HEK293 (cell line): ENCODE measurements around the gene NOP9.

Source experiments
- CTCF ChIA-PET: fragments of 350-600 bp; formaldehyde crosslinking; extraction: SDS; loops from one replicate; lab custom pipeline; 2021; ENCODE audit warnings: antibody characterized with exemption; lab: Yijun Ruan, JAX
- POLR2A ChIA-PET: fragments of 300-600 bp; formaldehyde crosslinking; extraction: SDS; loops from one replicate; lab custom pipeline; 2020; ENCODE audit warnings: antibody characterized with exemption, inconsistent platforms; lab: Yijun Ruan, JAX
- H3K27ac ChIP-seq: fragments of 200-500 bp; sonication (Bioruptor generic); 2 replicates; pipeline ENCODE4 v1.5.1; 2014; ENCODE audit warnings: low read depth, low read length, control low read depth, inconsistent platforms; ENCODE audit errors: extremely low read depth
- H3K36me3 ChIP-seq, 2 experiments: fragments of 200-500 bp in 1 of 2; sonication (Bioruptor generic) in 1 of 2; 1 replicate in 1 of 2; 2 replicates in 1 of 2; pipeline ENCODE4 v1.5.1; 2014 to 2017; ENCODE audit warnings: inconsistent platforms in 2 of 2, low read length in 2 of 2; ENCODE audit not compliant: control insufficient read depth in 2 of 2, insufficient read depth in 1 of 2
- H3K4me1 ChIP-seq: fragments of 200-500 bp; sonication (Bioruptor generic); 2 replicates; pipeline ENCODE4 v1.5.1; 2014; ENCODE audit warnings: mild to moderate bottlenecking, low read length, inconsistent platforms; ENCODE audit not compliant: control insufficient read depth, insufficient read depth
- H3K4me3 ChIP-seq: 2 replicates; pipeline ENCODE4 v1.5.1; 2011; ENCODE audit warnings: low read depth, mild to moderate bottlenecking, control low read depth, low read length, moderate library complexity
- H3K9me3 ChIP-seq: fragments of 200-500 bp; sonication (Bioruptor generic); 2 replicates; pipeline ENCODE4 v1.5.1; 2014; ENCODE audit warnings: low read depth, low read length, inconsistent platforms; ENCODE audit not compliant: control insufficient read depth, insufficient read depth
- GFI1B ChIP-seq: fragments of 450-650 bp; formaldehyde crosslinking; IDR thresholded peaks from 2 replicates; pipeline ENCODE4 v1.5.1; 2016; ENCODE audit warnings: missing biosample characterization, missing genetic modification characterization
- MYNN ChIP-seq: fragments of 450-650 bp; formaldehyde crosslinking; IDR thresholded peaks from 2 replicates; pipeline ENCODE4 v1.5.1; 2016; ENCODE audit warnings: missing biosample characterization, missing genetic modification characterization, borderline replicate concordance
- PRDM1 ChIP-seq: fragments of 450-650 bp; formaldehyde crosslinking; IDR thresholded peaks from 2 replicates; pipeline ENCODE4; 2016; ENCODE audit warnings: missing biosample characterization, missing genetic modification characterization
- TRIM28 ChIP-seq: IDR thresholded peaks from 2 replicates; pipeline ENCODE4 v1.6.1; 2011; ENCODE audit warnings: low read length, control low read depth, borderline replicate concordance
- ZBTB49 ChIP-seq: fragments of 450-650 bp; formaldehyde crosslinking; IDR thresholded peaks from 2 replicates; pipeline ENCODE4 v1.5.1; 2016; ENCODE audit warnings: missing biosample characterization, missing genetic modification characterization, low read depth
- ZNF211 ChIP-seq: fragments of 450-650 bp; formaldehyde crosslinking; IDR thresholded peaks from 2 replicates; pipeline ENCODE4 v1.5.1; 2016; ENCODE audit warnings: low read depth, missing biosample characterization, missing genetic modification characterization
- ZNF302 ChIP-seq: fragments of 450-650 bp; formaldehyde crosslinking; IDR thresholded peaks from 2 replicates; pipeline ENCODE4 v1.5.1; 2016; ENCODE audit warnings: missing biosample characterization, missing genetic modification characterization, low read depth
- ZNF311 ChIP-seq: fragments of 450-650 bp; formaldehyde crosslinking; IDR thresholded peaks from 2 replicates; pipeline ENCODE4 v1.5.1; 2017; ENCODE audit warnings: missing biosample characterization, missing genetic modification characterization, borderline replicate concordance
- ZNF473 ChIP-seq: fragments of 450-650 bp; formaldehyde crosslinking; IDR thresholded peaks from 2 replicates; pipeline ENCODE4 v1.5.1; 2017; ENCODE audit warnings: missing biosample characterization, missing genetic modification characterization
- ZNF529 ChIP-seq: fragments of 450-650 bp; formaldehyde crosslinking; IDR thresholded peaks from 2 replicates; pipeline ENCODE4 v1.5.1; 2017; ENCODE audit warnings: missing genetic modification characterization, missing biosample characterization; ENCODE audit not compliant: insufficient replicate concordance
- ZNF558 ChIP-seq: fragments of 450-650 bp; formaldehyde crosslinking; IDR thresholded peaks from 2 replicates; pipeline ENCODE4 v1.5.1; 2016; ENCODE audit warnings: missing biosample characterization, missing genetic modification characterization
- ZNF654 ChIP-seq: fragments of 450-650 bp; formaldehyde crosslinking; IDR thresholded peaks from 2 replicates; pipeline ENCODE4 v1.5.1; 2016; ENCODE audit warnings: low read depth, missing biosample characterization, missing genetic modification characterization
- ZNF658 ChIP-seq: fragments of 450-650 bp; formaldehyde crosslinking; IDR thresholded peaks from 2 replicates; pipeline ENCODE4; 2016; ENCODE audit warnings: missing biosample characterization, missing genetic modification characterization
- ZNF670 ChIP-seq: fragments of 450-650 bp; formaldehyde crosslinking; IDR thresholded peaks from 2 replicates; pipeline ENCODE4 v1.5.1; 2016; ENCODE audit warnings: missing biosample characterization, missing genetic modification characterization, low read depth
- ZNF768 ChIP-seq: fragments of 450-650 bp; formaldehyde crosslinking; IDR thresholded peaks from 2 replicates; pipeline ENCODE4 v1.5.1; 2018; ENCODE audit warnings: missing biosample characterization, mild to moderate bottlenecking, missing genetic modification characterization
- ZNF776 ChIP-seq: fragments of 450-650 bp; formaldehyde crosslinking; IDR thresholded peaks from 2 replicates; pipeline ENCODE4 v1.5.0; 2017; ENCODE audit warnings: missing biosample characterization, missing genetic modification characterization, borderline replicate concordance
- TF ChIP-seq, protein P1 (sequence below): fragments of 450-650 bp; formaldehyde crosslinking; IDR thresholded peaks from 2 replicates; pipeline ENCODE4 v1.5.1; 2016; ENCODE audit warnings: missing biosample characterization, missing genetic modification characterization
- TF ChIP-seq, protein P2 (sequence below): fragments of 450-650 bp; formaldehyde crosslinking; IDR thresholded peaks from 2 replicates; pipeline ENCODE4 v1.5.1; 2016; ENCODE audit warnings: missing biosample characterization, missing genetic modification characterization
- TF ChIP-seq, protein P3 (sequence below): fragments of 450-650 bp; formaldehyde crosslinking; IDR thresholded peaks from 2 replicates; pipeline ENCODE4; 2016; ENCODE audit warnings: missing biosample characterization, missing genetic modification characterization

Gene NOP9

GRCh38 chr14:24331731-24332267 lies 32.1 kb downstream of the NOP9 start (continued):
- no peak for TF ChIP-seq TRIM28
- TF ChIP-seq, protein P1, sequence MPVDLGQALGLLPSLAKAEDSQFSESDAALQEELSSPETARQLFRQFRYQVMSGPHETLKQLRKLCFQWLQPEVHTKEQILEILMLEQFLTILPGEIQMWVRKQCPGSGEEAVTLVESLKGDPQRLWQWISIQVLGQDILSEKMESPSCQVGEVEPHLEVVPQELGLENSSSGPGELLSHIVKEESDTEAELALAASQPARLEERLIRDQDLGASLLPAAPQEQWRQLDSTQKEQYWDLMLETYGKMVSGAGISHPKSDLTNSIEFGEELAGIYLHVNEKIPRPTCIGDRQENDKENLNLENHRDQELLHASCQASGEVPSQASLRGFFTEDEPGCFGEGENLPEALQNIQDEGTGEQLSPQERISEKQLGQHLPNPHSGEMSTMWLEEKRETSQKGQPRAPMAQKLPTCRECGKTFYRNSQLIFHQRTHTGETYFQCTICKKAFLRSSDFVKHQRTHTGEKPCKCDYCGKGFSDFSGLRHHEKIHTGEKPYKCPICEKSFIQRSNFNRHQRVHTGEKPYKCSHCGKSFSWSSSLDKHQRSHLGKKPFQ: no peak
- TF ChIP-seq MYNN: no peak
- no peak for TF ChIP-seq ZNF211 (tag by site-specific recombination)
- no peak for TF ChIP-seq ZNF311 (tag by site-specific recombination)
- TF ChIP-seq ZNF558: no peak
- TF ChIP-seq ZNF302 (tag by site-specific recombination): no peak
- TF ChIP-seq, all 188 proteins: peak for 0

GRCh38 chr14:24332268-24332993 lies 32.8 kb downstream of the NOP9 start:
- no peak overlapping the region for H3K4me3 ChIP-seq
- H3K36me3 ChIP-seq: no peaks in the 10 kb centered on the region
- CTCF ChIA-PET: interaction anchor here (0.6 to 16.9 kb wide), 27 partner anchors 9 to 325 kb away, joined by 3 to 468 read pairs (median 7); partner anchors contain the start of genes CBLN3, KHNYN, SDR39U1 and TGM1
- peaks cover 4% of the 10 kb centered on the region; the same call in 1 of the 2 replicates for H3K4me1 ChIP-seq
- POLR2A ChIA-PET: interaction anchor here (0.6 to 2.7 kb wide), 7 partner anchors 40 to 144 kb away, joined by 3 to 21 read pairs (median 5); partner anchors contain the start of genes CBLN3, IPO4, KHNYN and SDR39U1
- TF ChIP-seq ZNF658 (tag by site-specific recombination): no peak
- no peak for TF ChIP-seq ZNF776
- TF ChIP-seq PRDM1: no peak
- TF ChIP-seq ZNF768 (tag by site-specific recombination): no peak
- no peak for TF ChIP-seq GFI1B
- no peak for TF ChIP-seq MYNN
- TF ChIP-seq ZNF473 (tag by site-specific recombination): no peak
- TF ChIP-seq ZNF529 (tag by site-specific recombination): no peak
- TF ChIP-seq, protein P2, sequence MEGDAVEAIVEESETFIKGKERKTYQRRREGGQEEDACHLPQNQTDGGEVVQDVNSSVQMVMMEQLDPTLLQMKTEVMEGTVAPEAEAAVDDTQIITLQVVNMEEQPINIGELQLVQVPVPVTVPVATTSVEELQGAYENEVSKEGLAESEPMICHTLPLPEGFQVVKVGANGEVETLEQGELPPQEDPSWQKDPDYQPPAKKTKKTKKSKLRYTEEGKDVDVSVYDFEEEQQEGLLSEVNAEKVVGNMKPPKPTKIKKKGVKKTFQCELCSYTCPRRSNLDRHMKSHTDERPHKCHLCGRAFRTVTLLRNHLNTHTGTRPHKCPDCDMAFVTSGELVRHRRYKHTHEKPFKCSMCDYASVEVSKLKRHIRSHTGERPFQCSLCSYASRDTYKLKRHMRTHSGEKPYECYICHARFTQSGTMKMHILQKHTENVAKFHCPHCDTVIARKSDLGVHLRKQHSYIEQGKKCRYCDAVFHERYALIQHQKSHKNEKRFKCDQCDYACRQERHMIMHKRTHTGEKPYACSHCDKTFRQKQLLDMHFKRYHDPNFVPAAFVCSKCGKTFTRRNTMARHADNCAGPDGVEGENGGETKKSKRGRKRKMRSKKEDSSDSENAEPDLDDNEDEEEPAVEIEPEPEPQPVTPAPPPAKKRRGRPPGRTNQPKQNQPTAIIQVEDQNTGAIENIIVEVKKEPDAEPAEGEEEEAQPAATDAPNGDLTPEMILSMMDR: peak; percentile 67; the same call in 1 of the 2 replicates
- no peak for TF ChIP-seq ZBTB49 (tag by site-specific recombination)
- TF ChIP-seq, protein P3, sequence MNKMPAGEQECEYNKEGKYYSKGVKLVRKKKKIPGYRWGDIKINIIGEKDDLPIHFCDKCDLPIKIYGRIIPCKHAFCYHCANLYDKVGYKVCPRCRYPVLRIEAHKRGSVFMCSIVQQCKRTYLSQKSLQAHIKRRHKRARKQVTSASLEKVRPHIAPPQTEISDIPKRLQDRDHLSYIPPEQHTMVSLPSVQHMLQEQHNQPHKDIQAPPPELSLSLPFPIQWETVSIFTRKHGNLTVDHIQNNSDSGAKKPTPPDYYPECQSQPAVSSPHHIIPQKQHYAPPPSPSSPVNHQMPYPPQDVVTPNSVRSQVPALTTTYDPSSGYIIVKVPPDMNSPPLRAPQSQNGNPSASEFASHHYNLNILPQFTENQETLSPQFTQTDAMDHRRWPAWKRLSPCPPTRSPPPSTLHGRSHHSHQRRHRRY (tag by site-specific recombination): no peak
- peak; percentile 37; the same call in 1 of the 2 replicates for TF ChIP-seq ZNF654 (tag by site-specific recombination)
- no peak for TF ChIP-seq ZNF670 (tag by site-specific recombination)
- H3K27ac ChIP-seq: no peak overlapping the region
- no peaks in the 10 kb centered on the region for H3K9me3 ChIP-seq
